HEK293T (cell line): Measurements from ENCODE around the gene MB.

Source experiments
- CTCF ChIA-PET: fragments of 350-600 bp; formaldehyde crosslinking; extraction: SDS; loops from one replicate; lab custom pipeline; 2021; ENCODE audit warnings: antibody characterized with exemption, inconsistent platforms; lab: Yijun Ruan, JAX
- POLR2A ChIA-PET: fragments of 350-600 bp; formaldehyde crosslinking; extraction: SDS; loops from one replicate; lab custom pipeline; 2020; ENCODE audit warnings: antibody characterized with exemption, inconsistent platforms; lab: Yijun Ruan, JAX
- DNase-seq: peaks from one replicate; pipeline ENCODE4 v3.0.0; 2012; ENCODE audit warnings: mixed read lengths; ENCODE audit errors: extremely low spot score
- ARNT ChIP-seq: fragments of 450-650 bp; IDR thresholded peaks from 2 replicates; pipeline ENCODE4 v1.6.1; 2017; ENCODE audit warnings: mild to moderate bottlenecking
- BHLHE40 ChIP-seq: fragments of 450-650 bp; IDR thresholded peaks from 2 replicates; pipeline ENCODE4 v1.6.1; 2016; ENCODE audit warnings: mild to moderate bottlenecking, moderate library complexity, borderline replicate concordance
- CTBP1 ChIP-seq: fragments of 450-650 bp; IDR thresholded peaks from 2 replicates; pipeline ENCODE4 v1.6.1; 2016; ENCODE audit warnings: borderline replicate concordance
- ELF4 ChIP-seq: fragments of 450-650 bp; IDR thresholded peaks from 2 replicates; pipeline ENCODE4 v1.6.1; 2017; ENCODE audit warnings: antibody characterized with exemption
- FOXA1 ChIP-seq: fragments of 450-650 bp; IDR thresholded peaks from 2 replicates; pipeline ENCODE4 v1.6.1; 2016; ENCODE audit warnings: mild to moderate bottlenecking
- FOXK2 ChIP-seq: fragments of 450-650 bp; IDR thresholded peaks from 2 replicates; pipeline ENCODE4 v1.6.1; 2016; ENCODE audit warnings: mild to moderate bottlenecking
- FOXM1 ChIP-seq: fragments of 450-650 bp; IDR thresholded peaks from 2 replicates; pipeline ENCODE4 v1.6.1; 2017; ENCODE audit warnings: mild to moderate bottlenecking, borderline replicate concordance
- HDGF ChIP-seq: fragments of 450-650 bp; IDR thresholded peaks from 2 replicates; pipeline ENCODE4 v1.6.1; 2017; ENCODE audit warnings: antibody characterized with exemption, borderline replicate concordance
- L3MBTL2 ChIP-seq: fragments of 450-650 bp; conservative IDR thresholded peaks from 2 replicates; pipeline ENCODE4 v1.6.1; 2016; ENCODE audit warnings: mild to moderate bottlenecking
- LEF1 ChIP-seq: fragments of 450-650 bp; IDR thresholded peaks from 2 replicates; pipeline ENCODE4 v1.6.1; 2017; ENCODE audit warnings: mild to moderate bottlenecking, borderline replicate concordance
- NFRKB ChIP-seq: fragments of 450-650 bp; IDR thresholded peaks from 2 replicates; pipeline ENCODE4 v1.6.1; 2016; ENCODE audit warnings: mild to moderate bottlenecking, moderate library complexity
- PKNOX1 ChIP-seq: fragments of 450-650 bp; IDR thresholded peaks from 2 replicates; pipeline ENCODE4 v1.6.1; 2016
- SP1 ChIP-seq: fragments of 450-650 bp; IDR thresholded peaks from 2 replicates; pipeline ENCODE4 v1.6.1; 2017
- SUZ12 ChIP-seq: fragments of 450-650 bp; IDR thresholded peaks from 2 replicates; pipeline ENCODE4 v1.6.1; 2016; ENCODE audit warnings: mild to moderate bottlenecking
- TARDBP ChIP-seq: fragments of 450-650 bp; IDR thresholded peaks from 2 replicates; pipeline ENCODE4 v1.6.1; 2016
- ZNF384 ChIP-seq: fragments of 450-650 bp; IDR thresholded peaks from 2 replicates; pipeline ENCODE4 v1.6.1; 2016

The MB gene

DNA sequence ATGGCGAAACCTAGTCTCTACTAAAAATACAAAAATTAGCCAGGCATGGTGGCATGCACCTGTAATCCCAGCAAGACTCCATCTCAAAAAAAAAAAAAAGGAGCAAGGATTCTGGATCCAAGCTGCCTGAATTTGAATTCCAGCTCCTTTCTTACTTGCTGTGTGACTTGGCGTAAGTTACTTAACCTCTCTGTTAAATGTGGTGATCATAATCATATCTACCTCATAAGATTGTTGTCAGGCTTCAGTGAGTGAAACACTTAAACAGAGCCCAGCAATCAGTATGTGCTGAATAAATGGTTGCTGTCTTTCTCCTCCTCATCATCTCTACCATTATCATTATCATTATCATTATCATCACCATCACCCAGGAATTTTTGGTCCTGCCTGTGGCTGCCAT is 2.7 kb downstream of the MB start:
- DNase-seq = no peak
- POLR2A ChIA-PET = no interaction called here
- TF ChIP-seq HDGF = no peak
- no peak for TF ChIP-seq BHLHE40
- TF ChIP-seq FOXM1 = no peak
- no peak for TF ChIP-seq FOXK2
- no peak for TF ChIP-seq LEF1
- TF ChIP-seq ELF4 = no peak
- no peak for TF ChIP-seq SUZ12
- no peak for TF ChIP-seq CTBP1
- no peak for TF ChIP-seq ARNT
- no peak for TF ChIP-seq L3MBTL2
- TF ChIP-seq SP1 = no peak
- CTCF ChIA-PET = no interaction called here

- POLR2A ChIA-PET = no interaction called here
- no peak for DNase-seq
- CTCF ChIA-PET = interaction anchor here (1.1 kb wide), 1 partner anchor 14 kb away, joined by 3 read pairs; no protein-coding TSS in a partner anchor
- no peak for TF ChIP-seq SUZ12
- TF ChIP-seq NFRKB = no peak
- TF ChIP-seq FOXM1 = no peak
- TF ChIP-seq LEF1 = no peak
- no peak for TF ChIP-seq FOXK2
- no peak for TF ChIP-seq ARNT
- TF ChIP-seq TARDBP = no peak
Observed at GRCh38 chr22:35612903-35613302, 4.2 kb downstream of the MB start.

DNA sequence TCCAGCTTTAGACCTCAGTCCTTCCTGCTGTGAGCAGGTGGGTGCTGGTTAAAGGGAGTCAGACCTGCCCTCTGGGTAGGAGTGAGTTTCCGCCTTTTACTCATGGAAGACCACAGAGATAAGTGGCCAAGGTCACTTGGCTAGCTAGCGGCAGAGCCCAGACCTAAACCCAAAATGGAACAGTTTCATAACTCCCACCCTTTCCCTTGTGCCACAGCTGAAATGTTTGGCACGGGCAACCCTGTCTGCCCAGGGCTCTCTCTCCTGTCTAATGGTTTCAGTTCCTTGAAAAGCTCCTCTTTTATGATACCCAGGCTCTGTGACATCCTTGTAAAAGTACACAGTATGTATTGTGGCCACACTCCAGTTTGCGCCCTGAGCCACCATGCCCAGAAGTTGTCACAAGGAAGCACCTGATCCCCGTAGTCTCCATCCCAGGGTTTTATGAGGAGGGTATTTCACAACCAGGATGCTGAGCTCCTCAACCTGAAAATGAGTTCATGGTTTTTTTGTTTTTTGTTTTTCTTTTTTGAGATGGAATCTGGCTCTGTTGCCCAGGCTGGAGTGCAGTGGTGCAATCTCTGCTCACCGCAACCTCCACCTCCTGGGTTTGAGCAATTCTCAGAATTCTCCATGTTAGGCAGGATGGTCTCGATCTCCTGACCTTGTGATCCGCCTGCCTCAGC is 5.1 kb downstream of the MB start:
- ChIA-PET CTCF (interaction anchor here (0.6 kb wide), 1 partner anchor 571 kb away, joined by 3 read pairs; no protein-coding TSS in a partner anchor), POLR2A (no interaction called here)
- no peak for DNase-seq

DNA sequence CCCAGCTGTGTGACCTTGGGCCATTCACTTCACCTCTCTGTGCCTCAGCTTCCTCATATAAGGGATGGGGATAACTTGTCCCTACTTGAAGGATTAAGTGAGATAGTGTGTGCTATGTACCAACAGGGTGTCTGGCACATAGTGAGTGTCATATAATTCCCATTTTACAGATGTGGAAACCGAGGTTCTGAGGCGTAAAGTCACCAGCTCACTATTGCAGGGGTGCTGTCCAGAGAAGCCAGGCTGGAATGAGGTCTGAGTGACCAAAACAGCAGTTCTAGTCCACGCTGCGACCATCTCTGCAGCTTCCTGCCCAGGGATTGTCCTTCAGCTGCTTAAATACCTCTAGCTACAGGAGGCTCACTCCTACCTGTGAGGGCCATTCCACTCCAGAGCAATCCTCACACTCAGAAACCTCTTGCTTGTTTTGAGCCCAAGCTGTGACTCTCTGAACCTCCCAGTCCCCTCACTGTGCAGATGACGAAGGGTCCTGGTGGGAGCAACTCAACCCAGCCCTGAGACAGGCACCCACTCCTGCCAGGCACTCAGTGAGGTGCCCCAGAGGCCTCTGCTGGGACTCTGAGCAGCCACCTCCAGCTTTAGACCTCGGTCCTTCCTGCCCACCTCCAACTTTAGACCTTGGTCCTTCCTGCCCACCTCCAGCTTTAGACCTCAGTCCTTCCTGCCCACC is 5.8 kb downstream of the MB start:
- POLR2A ChIA-PET = no interaction called here
- CTCF ChIA-PET = interaction anchor here (0.6 kb wide), 3 partner anchors 572 to 686 kb away, joined by 3 to 6 read pairs (median 3); no protein-coding TSS in a partner anchor
- no peak for DNase-seq
- TF ChIP-seq ZNF384 (no peak), ELF4 (no peak), NFRKB (no peak), HDGF (no peak), TARDBP (no peak), ARNT (no peak), SUZ12 (no peak), SP1 (no peak)

More for the DNA sequence above, 5.1 kb downstream of the MB start:
- TF ChIP-seq NFRKB = no peak
- TF ChIP-seq SUZ12 = no peak
- no peak for TF ChIP-seq FOXA1
- TF ChIP-seq ZNF384 = no peak
- no peak for TF ChIP-seq ARNT
- TF ChIP-seq SP1 = no peak
- TF ChIP-seq TARDBP = no peak

DNA sequence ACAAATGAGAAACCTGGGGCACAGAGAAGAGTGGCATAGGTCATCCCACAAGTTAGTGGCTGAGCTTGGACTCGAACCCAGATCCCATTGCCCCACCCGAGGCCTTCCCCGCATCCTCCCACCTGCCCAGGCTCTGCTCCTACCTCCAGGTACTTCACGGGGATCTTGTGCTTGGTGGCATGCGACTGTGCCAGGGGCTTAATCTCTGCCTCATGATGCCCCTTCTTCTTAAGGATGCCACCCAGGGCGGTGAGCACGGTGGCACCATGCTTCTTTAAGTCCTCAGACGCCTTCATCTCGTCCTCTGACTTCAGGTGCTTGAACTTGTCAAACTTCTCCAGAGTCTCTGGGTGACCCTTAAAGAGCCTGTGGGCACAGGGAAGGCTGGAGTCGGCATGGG is 6.4 kb downstream of the MB start:
- CTCF ChIA-PET = interaction anchor here (0.6 kb wide), 2 partner anchors 634 to 687 kb away, joined by 3 to 6 read pairs; no protein-coding TSS in a partner anchor
- TF ChIP-seq TARDBP = no peak
- no peak for TF ChIP-seq SP1
- no peak for TF ChIP-seq ZNF384
- TF ChIP-seq ARNT = no peak
- no peak for TF ChIP-seq SUZ12
- no peak for TF ChIP-seq PKNOX1
- TF ChIP-seq FOXK2 = no peak
- TF ChIP-seq HDGF = no peak
- TF ChIP-seq FOXA1 = no peak
- TF ChIP-seq NFRKB = no peak
- TF ChIP-seq ELF4 = no peak
- TF ChIP-seq L3MBTL2 = no peak
- TF ChIP-seq LEF1 = no peak
- TF ChIP-seq FOXM1 = no peak
- DNase-seq = no peak
- POLR2A ChIA-PET = no interaction called here

- DNase-seq = no peak
- POLR2A ChIA-PET = no interaction called here
- CTCF ChIA-PET = no interaction called here
- no peak for TF ChIP-seq ZNF384
- no peak for TF ChIP-seq FOXK2
- TF ChIP-seq NFRKB = no peak
- no peak for TF ChIP-seq SUZ12
- TF ChIP-seq FOXM1 = no peak
- no peak for TF ChIP-seq CTBP1
- TF ChIP-seq FOXA1 = no peak
- no peak for TF ChIP-seq L3MBTL2
- TF ChIP-seq SP1 = no peak
- TF ChIP-seq LEF1 = no peak
- TF ChIP-seq ELF4 = no peak
- no peak for TF ChIP-seq HDGF
- TF ChIP-seq PKNOX1 = no peak
- TF ChIP-seq BHLHE40 = no peak
- TF ChIP-seq ARNT = no peak
Observed at GRCh38 chr22:35609761-35610160, 7.4 kb downstream of the MB start.

- TF ChIP-seq PKNOX1 = no peak
- TF ChIP-seq NFRKB = no peak
- no peak for TF ChIP-seq TARDBP
- TF ChIP-seq HDGF = no peak
- TF ChIP-seq ELF4 = no peak
- no peak for TF ChIP-seq SP1
- POLR2A ChIA-PET = no interaction called here
- DNase-seq = no peak
- CTCF ChIA-PET = no interaction called here
Observed at GRCh38 chr22:35609261-35609660, 7.9 kb downstream of the MB start.
